Left lung (tissue), 10 donors: ENCODE results near the gene CACNA1C. TPM values are rescaled to one million over a fixed set of nuclear protein-coding genes. Genes with fewer than 3 reads are reported as not detected.

ENCODE experiments used
- ATAC-seq: fragments of 200-7000 bp; cut with Tn5 transposase; one replicate; pipeline ENCODE4 v1.9.1; 2020; ENCODE audit warnings: moderate library complexity
- DNase-seq, 4 donors: peaks; one replicate each; pipeline ENCODE4 v3.0.0-alpha.2; 2013 to 2020
- H3K27ac ChIP-seq, 2 donors: fragments of 200-600 bp; sonication (generic) in 1 of 2; one replicate each; pipeline versions ENCODE4 v1.5.0 to v1.8.0; 2020 to 2021
- H3K27me3 ChIP-seq, 2 donors: fragments of 200-600 bp; sonication (generic) in 1 of 2; one replicate each; pipeline versions ENCODE4 v1.5.0 to v1.8.0; 2020 to 2021
- H3K36me3 ChIP-seq, 2 donors: fragments of 200-600 bp; sonication (generic) in 1 of 2; one replicate each; pipeline versions ENCODE4 v1.5.0 to v1.8.0; 2020 to 2021
- H3K4me1 ChIP-seq, 2 donors: fragments of 200-600 bp; one replicate each; pipeline ENCODE4 v1.8.0; 2021
- H3K4me3 ChIP-seq, 2 donors: fragments of 200-600 bp; sonication (generic) in 1 of 2; one replicate each; pipeline versions ENCODE4 v1.5.0 to v1.8.0; 2020 to 2021; ENCODE audit warnings: mild to moderate bottlenecking in 1 of 2
- H3K9me3 ChIP-seq, 2 donors: fragments of 200-600 bp; sonication (generic) in 1 of 2; one replicate each; pipeline versions ENCODE4 v1.5.0 to v1.8.0; 2020 to 2021
- intact Hi-C, 2 donors: fragments of 100-400 bp; cut with DNase I; formaldehyde crosslinking; loops; one replicate each; pipeline versions ENCODE4 v1.11.2 to v1.14.2; 2022
- polyA plus RNA-seq, 6 donors: library from polyadenylated mRNA; unstranded; fragments of 120-200 nt; gene quantifications; one replicate each; pipeline ENCODE4 v1.2.1, GENCODE V29; 2013; ENCODE audit not compliant: insufficient read length in 6 of 6
- total RNA-seq, 2 donors: library from RNA; stranded (reverse); fragmentation: NEBNext Ultra II Directional; extraction: Animal tissue kit (Norgen Biotek cat#: 25700); gene quantifications; one replicate each; pipeline ENCODE4 v1.2.1, GENCODE V29; 2021
- TF ChIP-seq, protein P1 (sequence below), 2 donors: fragments of 200-600 bp; sonication (generic) in 1 of 2; IDR thresholded peaks; one replicate each; pipeline versions ENCODE4 v1.5.0 to v1.8.0; 2021; ENCODE audit warnings: antibody characterized with exemption in 2 of 2
- donor health status: DM: no; HTN: yes; CAD: no.
- donor health status: DM: no; HTN: no; CAD: no.

The CACNA1C gene
- total and polyA plus RNA-seq, 8 donors = 11.9 to 21.9 (median 14.2) TPM

DNA sequence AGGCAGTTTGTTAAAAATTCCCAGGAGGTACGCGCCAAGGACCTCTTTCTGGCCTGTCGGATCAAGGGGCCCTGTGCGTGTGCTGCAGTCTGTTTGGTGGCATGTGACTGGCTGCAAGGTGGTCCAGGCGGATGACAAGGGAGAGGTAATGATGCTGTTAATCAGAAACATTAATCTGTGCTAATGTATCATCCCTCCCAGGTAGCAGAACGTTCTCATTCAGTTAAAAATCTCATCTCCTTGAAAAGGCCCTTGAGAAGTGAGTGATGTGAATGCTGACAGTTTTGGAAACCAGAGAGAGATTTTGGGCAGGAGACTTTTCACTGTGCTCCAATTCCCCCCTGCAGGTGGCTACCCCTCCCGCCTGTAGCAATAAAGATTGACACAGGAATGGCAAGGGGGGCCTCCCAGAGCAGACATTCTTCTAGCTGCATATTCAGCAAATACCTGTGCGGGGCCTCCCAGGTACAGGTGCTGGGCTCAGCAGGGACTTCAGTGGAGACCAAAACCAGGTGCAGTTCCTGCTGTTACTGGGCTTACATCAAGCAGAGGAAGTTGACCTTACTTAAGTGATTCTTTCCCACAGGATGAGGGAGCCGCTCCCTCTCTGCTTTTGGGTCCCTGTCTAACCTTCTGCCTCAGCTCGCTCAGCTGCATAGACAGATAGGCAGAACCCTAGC is 364.8 kb downstream of the CACNA1C start:
- no peaks in the 10 kb centered on the region for H3K36me3 ChIP-seq
- H3K27me3 ChIP-seq = no peaks in the 10 kb centered on the region
- intact Hi-C loops = no loop called here
- no peaks in the 10 kb centered on the region for H3K9me3 ChIP-seq
- no peaks in the 10 kb centered on the region for H3K4me1 ChIP-seq
- ATAC-seq = no peak
- DNase-seq = no peak
- no peak overlapping the region for H3K27ac ChIP-seq
- TF ChIP-seq, protein P1, sequence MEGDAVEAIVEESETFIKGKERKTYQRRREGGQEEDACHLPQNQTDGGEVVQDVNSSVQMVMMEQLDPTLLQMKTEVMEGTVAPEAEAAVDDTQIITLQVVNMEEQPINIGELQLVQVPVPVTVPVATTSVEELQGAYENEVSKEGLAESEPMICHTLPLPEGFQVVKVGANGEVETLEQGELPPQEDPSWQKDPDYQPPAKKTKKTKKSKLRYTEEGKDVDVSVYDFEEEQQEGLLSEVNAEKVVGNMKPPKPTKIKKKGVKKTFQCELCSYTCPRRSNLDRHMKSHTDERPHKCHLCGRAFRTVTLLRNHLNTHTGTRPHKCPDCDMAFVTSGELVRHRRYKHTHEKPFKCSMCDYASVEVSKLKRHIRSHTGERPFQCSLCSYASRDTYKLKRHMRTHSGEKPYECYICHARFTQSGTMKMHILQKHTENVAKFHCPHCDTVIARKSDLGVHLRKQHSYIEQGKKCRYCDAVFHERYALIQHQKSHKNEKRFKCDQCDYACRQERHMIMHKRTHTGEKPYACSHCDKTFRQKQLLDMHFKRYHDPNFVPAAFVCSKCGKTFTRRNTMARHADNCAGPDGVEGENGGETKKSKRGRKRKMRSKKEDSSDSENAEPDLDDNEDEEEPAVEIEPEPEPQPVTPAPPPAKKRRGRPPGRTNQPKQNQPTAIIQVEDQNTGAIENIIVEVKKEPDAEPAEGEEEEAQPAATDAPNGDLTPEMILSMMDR (IDR thresholded peaks at IDR 0.05) = no peak
- H3K4me3 ChIP-seq = no peak overlapping the region

DNA sequence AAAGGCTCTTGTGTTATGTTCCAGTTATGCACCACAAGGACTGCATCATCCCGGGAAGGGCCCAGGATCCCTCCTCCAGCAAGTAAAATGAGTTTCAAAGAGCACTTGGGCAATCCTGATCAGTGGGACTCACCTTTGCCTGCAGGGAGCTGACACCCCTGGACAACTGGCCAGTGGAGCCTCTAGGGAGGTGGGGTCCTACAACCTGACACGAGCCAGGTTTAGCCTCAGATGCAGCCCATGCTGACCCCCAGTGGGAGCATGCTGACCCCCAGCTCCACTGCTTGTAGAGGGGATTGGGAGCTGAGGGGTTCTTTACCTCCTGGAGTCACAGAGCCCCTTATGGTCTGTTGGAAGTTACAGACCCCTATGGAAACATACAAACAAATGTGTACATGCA is 365.8 kb downstream of the CACNA1C start:
- intact Hi-C loops = no loop called here
- Histone ChIP-seq H3K27me3 (no peaks in the 10 kb centered on the region), H3K9me3 (no peaks in the 10 kb centered on the region), H3K36me3 (no peaks in the 10 kb centered on the region), H3K4me1 (no peaks in the 10 kb centered on the region), H3K27ac (no peak overlapping the region), H3K4me3 (no peak overlapping the region)
- no peak for DNase-seq
- TF ChIP-seq, protein P1 (IDR thresholded peaks at IDR 0.05) = no peak
- ATAC-seq = no peak

DNA sequence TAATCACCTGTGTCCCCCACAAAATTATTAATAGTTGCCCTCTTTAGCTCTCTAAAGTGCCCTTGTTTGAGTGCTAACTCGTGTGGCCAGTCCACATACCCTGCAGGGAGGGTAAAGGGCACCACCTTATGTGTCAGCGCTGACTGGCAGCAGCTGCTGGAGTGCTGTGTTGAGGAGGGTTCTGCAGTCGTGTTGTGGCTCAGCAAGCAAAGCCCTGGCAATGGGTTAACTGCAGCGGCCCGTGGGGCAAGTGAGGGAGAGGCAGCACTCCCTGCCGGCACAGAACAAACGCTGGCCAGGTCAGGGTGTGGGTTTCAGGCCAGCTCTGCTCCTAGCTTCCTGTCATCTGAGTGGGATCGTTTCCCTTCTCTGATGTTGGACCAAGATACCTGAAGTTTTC is 369.8 kb downstream of the CACNA1C start:
- DNase-seq (no peak), ATAC-seq (no peak)
- Histone ChIP-seq H3K36me3 (no peaks in the 10 kb centered on the region), H3K27ac (no peak overlapping the region), H3K27me3 (no peaks in the 10 kb centered on the region), H3K9me3 (peaks cover 0 to 2% of the 10 kb centered on the region in 2 donors), H3K4me1 (no peaks in the 10 kb centered on the region), H3K4me3 (no peak overlapping the region)
- TF ChIP-seq, protein P1 (IDR thresholded peaks at IDR 0.05) = no peak
- intact Hi-C loops = no loop called here

DNA sequence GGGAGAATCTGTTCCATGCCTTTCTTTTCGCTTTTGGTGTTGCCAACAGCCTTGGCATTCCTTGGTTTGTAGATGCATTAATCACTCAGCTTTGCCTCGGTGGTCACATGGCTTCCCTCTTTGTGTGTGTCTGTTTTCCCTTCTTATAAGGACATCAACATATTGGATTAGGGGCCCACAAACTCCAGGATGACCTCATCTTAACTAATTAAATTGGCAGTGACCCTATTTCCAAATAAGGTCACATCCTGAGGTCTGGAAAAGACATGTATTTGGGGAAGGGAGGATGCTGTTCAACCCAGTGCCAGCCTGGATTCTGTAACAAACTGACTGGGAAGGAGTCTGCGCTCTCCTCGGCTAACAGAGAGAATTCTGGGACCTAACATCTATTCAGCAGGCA is 376.2 kb downstream of the CACNA1C start:
- Histone ChIP-seq H3K9me3 (peaks cover 0 to 2% of the 10 kb centered on the region in 2 donors), H3K4me1 (no peaks in the 10 kb centered on the region), H3K27ac (no peak overlapping the region), H3K36me3 (no peaks in the 10 kb centered on the region), H3K27me3 (no peaks in the 10 kb centered on the region), H3K4me3 (no peak overlapping the region)
- ATAC-seq (no peak), DNase-seq (no peak)
- TF ChIP-seq, protein P1 (IDR thresholded peaks at IDR 0.05) = no peak
- intact Hi-C loops = no loop called here

DNA sequence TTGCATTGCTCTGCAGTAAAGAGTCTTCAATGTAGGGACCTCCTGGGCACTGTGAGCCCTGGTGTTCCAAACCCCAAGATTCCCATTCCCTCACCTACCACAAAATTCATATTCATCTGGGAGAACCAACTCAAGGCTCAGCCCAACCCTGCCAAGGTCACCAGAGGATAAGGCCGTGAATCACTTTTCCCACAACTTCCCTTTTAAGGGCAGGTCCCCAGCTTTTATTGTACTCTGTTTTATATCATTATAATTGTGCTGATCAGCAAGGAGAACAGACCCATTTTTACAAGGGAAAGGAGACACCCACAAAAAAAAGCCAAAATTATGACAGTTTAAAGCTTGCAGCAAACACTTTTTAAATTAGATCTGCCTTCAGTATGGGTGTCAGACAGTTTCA is 379.0 kb downstream of the CACNA1C start:
- Histone ChIP-seq H3K4me3 (no peak overlapping the region), H3K36me3 (no peaks in the 10 kb centered on the region), H3K27me3 (no peaks in the 10 kb centered on the region), H3K9me3 (no peaks in the 10 kb centered on the region), H3K4me1 (no peaks in the 10 kb centered on the region), H3K27ac (no peak overlapping the region)
- TF ChIP-seq, protein P1 (IDR thresholded peaks at IDR 0.05) = no peak
- ATAC-seq (no peak), DNase-seq (no peak)
- intact Hi-C loops = no loop called here
